Esophagus (tissue), 2 donors: ENCODE data around the gene PIK3R6. TPM values are rescaled to one million over a fixed set of nuclear protein-coding genes. Genes with fewer than 3 reads are reported as not detected.

Experiments
- H3K27ac ChIP-seq, 2 donors: one replicate each; pipeline ENCODE4 v1.5.1; 2013; ENCODE audit warnings: low read depth in 2 of 2, mild to moderate bottlenecking in 2 of 2, inconsistent platforms in 1 of 2, low read length in 1 of 2, moderate library complexity in 1 of 2
- H3K27me3 ChIP-seq, 2 donors: one replicate each; pipeline ENCODE4 v1.6.1; 2013; ENCODE audit warnings: low read length in 2 of 2, control low read depth in 1 of 2, mild to moderate bottlenecking in 1 of 2; ENCODE audit not compliant: insufficient read depth in 2 of 2, control insufficient read depth in 1 of 2
- H3K36me3 ChIP-seq, 2 donors: one replicate each; pipeline ENCODE4 v1.6.1; 2013; ENCODE audit warnings: low read length in 1 of 2; ENCODE audit not compliant: control insufficient read depth in 2 of 2, insufficient read depth in 2 of 2
- H3K4me1 ChIP-seq, 2 donors: one replicate each; pipeline ENCODE4 v1.6.1; 2013; ENCODE audit warnings: low read length in 1 of 2; ENCODE audit not compliant: control insufficient read depth in 2 of 2, insufficient read depth in 2 of 2
- H3K4me3 ChIP-seq, 2 donors: one replicate each; pipeline ENCODE4 v1.5.1; 2013; ENCODE audit warnings: low read length in 2 of 2, mild to moderate bottlenecking in 2 of 2, low read depth in 1 of 2, moderate library complexity in 1 of 2
- H3K9me3 ChIP-seq, 2 donors: one replicate each; pipeline ENCODE4 v1.6.1; 2013; ENCODE audit warnings: mild to moderate bottlenecking in 2 of 2, low read depth in 1 of 2, low read length in 1 of 2, moderate library complexity in 1 of 2; ENCODE audit not compliant: control insufficient read depth in 2 of 2, insufficient read depth in 1 of 2
- WGBS, 2 donors: extraction: QIAGEN DNeasy Blood & Tissue Kit; methylation state at CpG; one replicate each; pipeline ENCODE4 v1.1.7; 2013; 5-methylcytosine and 5-hydroxymethylcytosine counted together
- polyA plus RNA-seq, 2 donors: library from polyadenylated mRNA; stranded (reverse); fragments of 200-250 nt; gene quantifications; one replicate each; pipeline ENCODE4 v1.2.3, GENCODE V29; 2013
- donor health status: healthy with polysubstance abuse.
- donor health status: Bipolar disorder and iron deficiency.

The PIK3R6 gene, protein sequence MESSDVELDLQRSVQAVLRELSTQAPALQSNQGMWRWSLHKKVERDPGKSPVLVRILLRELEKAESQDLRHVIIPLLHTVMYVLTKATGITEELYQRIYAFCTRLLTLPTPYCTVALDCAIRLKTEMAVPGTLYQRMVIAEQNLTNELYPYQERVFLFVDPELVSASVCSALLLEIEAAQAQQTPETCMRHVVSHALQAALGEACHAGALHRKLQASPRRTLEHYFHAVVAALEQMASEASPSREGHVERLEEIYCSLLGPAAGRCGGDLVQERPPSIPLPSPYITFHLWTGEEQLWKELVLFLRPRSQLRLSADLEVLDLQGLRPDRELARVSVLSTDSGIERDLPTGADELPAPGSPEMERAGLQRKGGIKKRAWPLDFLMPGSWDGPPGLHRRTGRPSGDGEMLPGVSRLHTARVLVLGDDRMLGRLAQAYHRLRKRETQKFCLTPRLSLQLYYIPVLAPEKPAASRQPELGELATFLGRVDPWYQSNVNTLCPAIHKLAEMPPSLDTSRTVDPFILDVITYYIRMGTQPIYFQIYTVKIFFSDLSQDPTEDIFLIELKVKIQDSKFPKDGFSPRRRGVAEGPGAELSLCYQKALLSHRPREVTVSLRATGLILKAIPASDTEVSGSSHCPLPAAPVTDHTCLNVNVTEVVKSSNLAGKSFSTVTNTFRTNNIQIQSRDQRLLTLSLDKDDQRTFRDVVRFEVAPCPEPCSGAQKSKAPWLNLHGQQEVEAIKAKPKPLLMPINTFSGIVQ
- under 1 TPM; 0.39 to 0.59 TPM for polyA plus RNA-seq

- H3K4me3 ChIP-seq: no peak within 1 kb of the TSS
- H3K27ac ChIP-seq: no peak within 1 kb of the TSS
- H3K27me3 ChIP-seq: no peaks in the 10 kb centered on the region
- H3K9me3 ChIP-seq: no peaks in the 10 kb centered on the region
- peaks cover 0 to 3% of the 10 kb centered on the region in 2 donors for H3K4me1 ChIP-seq
- H3K36me3 ChIP-seq: no peaks in the 10 kb centered on the region
- 52 to 56% methylated on average over 12 of the region's 12 CpGs for WGBS, 2 donors
Measured at GRCh38 chr17:8867361-8867981, at the start of gene PIK3R6. TSS of gene PIK3R6 (minus strand) at chr17:8867674. CDS start at chr17:8849794, 17,880 bp downstream.

- no peaks in the 10 kb centered on the region for H3K4me1 ChIP-seq
- H3K27ac ChIP-seq: no peak overlapping the region
- H3K36me3 ChIP-seq: no peaks in the 10 kb centered on the region
- H3K4me3 ChIP-seq: no peak overlapping the region
- 67 to 78% methylated on average over 7 of the region's 7 CpGs for whole genome bisulfite sequencing, 2 donors
- H3K9me3 ChIP-seq: no peaks in the 10 kb centered on the region
- H3K27me3 ChIP-seq: no peaks in the 10 kb centered on the region
Measured at GRCh38 chr17:8916466-8916865, 49.0 kb upstream of the PIK3R6 start.

GRCh38 chr17:8914554-8914953 lies 47.1 kb upstream of the PIK3R6 start:
- 82 to 84% methylated on average over 8 of the region's 8 CpGs for WGBS, 2 donors
- Histone ChIP-seq H3K36me3 (no peaks in the 10 kb centered on the region), H3K27ac (no peak overlapping the region), H3K9me3 (no peaks in the 10 kb centered on the region), H3K4me3 (no peak overlapping the region), H3K4me1 (no peaks in the 10 kb centered on the region), H3K27me3 (no peaks in the 10 kb centered on the region)

- H3K27ac ChIP-seq: no peak overlapping the region
- H3K4me3 ChIP-seq: no peak overlapping the region
- no peaks in the 10 kb centered on the region for H3K4me1 ChIP-seq
- WGBS, 2 donors: 77 to 86% methylated on average over 4 of the region's 4 CpGs
- no peaks in the 10 kb centered on the region for H3K36me3 ChIP-seq
- no peaks in the 10 kb centered on the region for H3K27me3 ChIP-seq
- no peaks in the 10 kb centered on the region for H3K9me3 ChIP-seq
Measured at GRCh38 chr17:8913879-8914278, 46.4 kb upstream of the PIK3R6 start.

DNA sequence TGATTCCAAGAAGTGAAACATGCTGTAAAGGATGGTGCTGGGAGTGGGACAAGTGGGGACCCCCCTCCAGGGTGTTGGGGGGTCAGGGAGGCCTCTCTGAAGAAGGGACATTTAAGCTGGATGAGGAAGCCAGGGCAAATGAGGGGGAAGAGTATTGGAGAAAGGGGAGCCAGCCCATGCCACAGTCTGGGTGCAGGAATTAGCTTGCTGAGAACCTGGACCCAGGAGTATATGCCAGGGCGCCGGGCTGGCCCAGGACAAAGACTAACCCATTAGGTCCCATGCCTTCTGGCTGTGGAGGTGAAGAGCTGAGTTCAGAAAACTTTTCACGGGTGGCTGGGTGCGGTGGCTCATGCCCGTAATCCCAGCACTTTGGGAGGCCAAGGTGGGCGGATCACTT lies 45.6 kb upstream of the PIK3R6 start:
- no peaks in the 10 kb centered on the region for H3K27me3 ChIP-seq
- H3K4me3 ChIP-seq: no peak overlapping the region
- H3K9me3 ChIP-seq: no peaks in the 10 kb centered on the region
- H3K4me1 ChIP-seq: no peaks in the 10 kb centered on the region
- no peak overlapping the region for H3K27ac ChIP-seq
- WGBS, 2 donors: 90 to 94% methylated on average over 6 of the region's 6 CpGs
- no peaks in the 10 kb centered on the region for H3K36me3 ChIP-seq

DNA sequence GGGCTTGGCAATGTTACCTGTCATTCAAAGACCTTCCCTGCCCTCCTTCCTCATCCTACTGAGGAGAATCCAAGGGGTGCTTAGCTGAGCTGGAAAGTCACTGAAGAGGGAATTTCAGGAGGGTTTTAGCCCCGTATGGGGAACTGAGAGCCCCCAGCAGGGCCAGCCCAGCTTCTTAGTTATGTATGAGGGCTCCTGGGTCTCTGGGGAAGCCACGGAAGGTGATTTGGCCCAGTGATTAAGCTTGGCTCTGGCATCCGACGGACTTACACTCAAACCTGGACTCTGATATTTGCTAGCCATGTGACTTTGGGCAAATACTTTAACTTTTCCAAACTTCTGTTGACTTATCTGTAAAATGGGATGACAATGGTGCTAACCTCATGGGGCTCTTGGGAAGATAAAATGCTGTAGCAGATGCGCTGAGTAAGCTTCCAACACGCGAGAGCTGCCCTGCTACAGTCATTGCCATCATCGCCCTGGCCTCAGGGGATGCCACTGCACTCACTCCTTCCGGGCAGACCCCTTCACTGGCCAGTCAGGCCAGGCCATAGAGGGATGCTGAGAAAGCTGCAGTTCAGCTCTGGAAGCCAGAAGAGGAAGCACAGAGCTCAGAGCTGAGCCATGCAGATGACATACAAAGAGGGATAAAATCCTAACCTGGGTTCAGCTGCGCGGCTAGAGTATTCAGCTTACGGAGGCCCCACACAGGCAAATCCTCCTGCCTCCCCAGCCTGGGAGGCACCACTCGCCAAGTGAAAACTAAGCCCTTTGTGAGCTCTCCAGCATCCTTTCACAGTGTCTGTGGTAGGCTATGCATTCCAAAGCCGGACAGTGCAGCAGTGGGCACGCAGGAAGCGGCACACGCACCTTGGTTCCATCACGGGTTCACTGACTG lies 44.9 kb upstream of the PIK3R6 start:
- 82 to 84% methylated on average over 18 of the region's 18 CpGs for WGBS, 2 donors
- Histone ChIP-seq H3K36me3 (no peaks in the 10 kb centered on the region), H3K4me3 (no peak overlapping the region), H3K27ac (no peak overlapping the region), H3K4me1 (no peaks in the 10 kb centered on the region), H3K9me3 (no peaks in the 10 kb centered on the region), H3K27me3 (no peaks in the 10 kb centered on the region)

- Histone ChIP-seq H3K27me3 (no peaks in the 10 kb centered on the region), H3K27ac (no peak overlapping the region), H3K4me3 (no peak overlapping the region), H3K9me3 (no peaks in the 10 kb centered on the region), H3K4me1 (no peaks in the 10 kb centered on the region), H3K36me3 (no peaks in the 10 kb centered on the region)
- 80 to 82% methylated on average over 18 of the region's 18 CpGs for WGBS, 2 donors
Measured at GRCh38 chr17:8910969-8911604, 43.6 kb upstream of the PIK3R6 start.

- 72 to 75% methylated on average over 8 of the region's 8 CpGs for WGBS, 2 donors
- no peaks in the 10 kb centered on the region for H3K4me1 ChIP-seq
- H3K9me3 ChIP-seq: no peaks in the 10 kb centered on the region
- no peak overlapping the region for H3K4me3 ChIP-seq
- no peaks in the 10 kb centered on the region for H3K36me3 ChIP-seq
- no peaks in the 10 kb centered on the region for H3K27me3 ChIP-seq
- H3K27ac ChIP-seq: no peak overlapping the region
Measured at GRCh38 chr17:8909586-8910270, 42.3 kb upstream of the PIK3R6 start.
